HepG2 (cell line): ENCODE measurements around the gene CLN6. TPM values are rescaled to one million over a fixed set of nuclear protein-coding genes. Genes with fewer than 3 reads are reported as not detected.

Source experiments
- ATAC-seq: fragments of 200-7000 bp; cut with Tn5 transposase; 3 replicates; pipeline ENCODE4 v1.9.1; 2020; ENCODE audit warnings: mild to moderate bottlenecking, moderate library complexity
- BruUV-seq: library from RNA; stranded (reverse); fragments of 400-500 nt; replicated peaks from 2 replicates; lab custom pipeline; 2021; lab: Mats Ljungman, UMichigan
- CTCF ChIA-PET: fragments of 300-600 bp; formaldehyde crosslinking; extraction: SDS; loops from one replicate; lab custom pipeline; 2021; ENCODE audit warnings: low total read pairs, inconsistent platforms, low intra/inter-chr PET ratio; lab: Yijun Ruan, JAX
- POLR2A ChIA-PET: fragments of 350-600 bp; sonication (Branson Sonifier 250); formaldehyde crosslinking; loops from one replicate; lab custom pipeline; 2020; ENCODE audit warnings: antibody characterized with exemption, inconsistent platforms; lab: Yijun Ruan, JAX
- DNase-seq: peaks from one replicate; pipeline ENCODE4 v3.0.0-alpha.2; 2015; ENCODE audit warnings: low spot score
- FAIRE-seq: peaks from 3 replicates; lab custom pipeline; 2011; peaks lifted over from hg19 to GRCh38; lab: Jason Lieb, UNC
- H2AFZ ChIP-seq: one replicate; pipeline ENCODE4 v1.6.1; 2011; ENCODE audit warnings: low read length, inconsistent platforms
- H3K27ac ChIP-seq: fragments of 300-600 bp; 3 replicates; pipeline ENCODE4 v1.8.0; 2011; ENCODE audit warnings: mixed run types, mild to moderate bottlenecking, mixed read lengths, low read length, inconsistent platforms; ENCODE audit not compliant: insufficient read depth; ENCODE audit errors: extremely low read length
- H3K27me3 ChIP-seq, 2 experiments: fragments of 200-600 bp in 1 of 2; 2 replicates in 1 of 2; 3 replicates in 1 of 2; pipeline versions ENCODE4 v1.6.0 to v1.8.0; 2011; ENCODE audit warnings: low read length in 2 of 2, mild to moderate bottlenecking in 2 of 2, moderate library complexity in 2 of 2, inconsistent platforms in 1 of 2; ENCODE audit not compliant: insufficient read depth in 2 of 2, control insufficient read depth in 1 of 2
- H3K36me3 ChIP-seq, 2 experiments: fragments of 200-600 bp in 1 of 2; replicated peaks in 1 of 2; 2 replicates in 1 of 2; 3 replicates in 1 of 2; pipeline versions ENCODE4 v1.5.1 to v1.8.0; 2011; ENCODE audit warnings: low read length in 2 of 2, inconsistent platforms in 1 of 2; ENCODE audit not compliant: insufficient read depth in 2 of 2, control insufficient read depth in 1 of 2
- H3K4me1 ChIP-seq: 2 replicates; pipeline ENCODE4 v1.5.1; 2012; ENCODE audit warnings: low read length, inconsistent platforms; ENCODE audit not compliant: insufficient read depth
- H3K4me2 ChIP-seq: 2 replicates; pipeline ENCODE4 v1.6.0; 2011; ENCODE audit warnings: low read depth, low read length, inconsistent platforms
- H3K4me3 ChIP-seq, 3 experiments: fragments of 200-600 bp in 1 of 3; sonication (generic), shearing (Covaris generic) in 1 of 3; replicated peaks in 1 of 3; 2 replicates each; pipeline ENCODE4 v1.5.1; 2011 to 2016; ENCODE audit warnings: low read length in 3 of 3, inconsistent platforms in 2 of 3, low read depth in 2 of 3, mild to moderate bottlenecking in 2 of 3, control low read depth in 1 of 3, mixed read lengths in 1 of 3; ENCODE audit not compliant: insufficient read depth in 1 of 3
- H3K79me2 ChIP-seq: one replicate; pipeline ENCODE4 v1.6.1; 2011; ENCODE audit warnings: low read length, inconsistent platforms; ENCODE audit not compliant: insufficient read depth
- H3K9ac ChIP-seq: 2 replicates; pipeline ENCODE4 v1.6.0; 2011; ENCODE audit warnings: mild to moderate bottlenecking, low read depth, low read length, inconsistent platforms; ENCODE audit not compliant: insufficient read depth
- H3K9me3 ChIP-seq: 2 replicates; pipeline ENCODE4 v1.5.1; 2012; ENCODE audit warnings: mild to moderate bottlenecking, low read length
- H4K20me1 ChIP-seq: 2 replicates; pipeline ENCODE4 v1.6.0; 2011; ENCODE audit warnings: inconsistent platforms, mild to moderate bottlenecking, low read length, moderate library complexity; ENCODE audit not compliant: insufficient read depth
- CSRNP1 ChIP-seq: sonication (generic); formaldehyde crosslinking; IDR thresholded peaks from 2 replicates; pipeline ENCODE4 v1.8.1; 2023; ENCODE audit warnings: mild to moderate bottlenecking, missing genetic modification reagents
- KDM3A ChIP-seq: IDR thresholded peaks from 2 replicates; pipeline ENCODE4 v1.6.1; 2018; ENCODE audit warnings: low read depth, missing compliant biosample characterization
- KDM5B ChIP-seq: sonication (generic); formaldehyde crosslinking; IDR thresholded peaks from 2 replicates; pipeline ENCODE4 v1.4.0; 2020; ENCODE audit warnings: missing genetic modification reagents, mild to moderate bottlenecking, borderline replicate concordance
- NCOA1 ChIP-seq: sonication (generic); formaldehyde crosslinking; IDR thresholded peaks from 2 replicates; pipeline ENCODE4 v1.9.0; 2021; ENCODE audit warnings: missing genetic modification reagents
- NCOA5 ChIP-seq: sonication (generic); formaldehyde crosslinking; IDR thresholded peaks from 2 replicates; pipeline ENCODE4 v1.4.0; 2020; ENCODE audit warnings: missing genetic modification reagents
- NFKB2 ChIP-seq: sonication (generic); formaldehyde crosslinking; IDR thresholded peaks from 2 replicates; pipeline ENCODE4 v1.4.0; 2020; ENCODE audit warnings: missing genetic modification reagents, borderline replicate concordance
- PRMT3 ChIP-seq: sonication (generic); formaldehyde crosslinking; IDR thresholded peaks from 2 replicates; pipeline ENCODE4 v1.8.1; 2022; ENCODE audit warnings: low read depth, mild to moderate bottlenecking, moderate library complexity, missing genetic modification reagents, borderline replicate concordance
- ZFP41 ChIP-seq: sonication (generic); formaldehyde crosslinking; IDR thresholded peaks from 2 replicates; pipeline ENCODE4 v1.4.0; 2020; ENCODE audit warnings: mild to moderate bottlenecking, missing genetic modification reagents, borderline replicate concordance
- ZMYM2 ChIP-seq: sonication (generic); formaldehyde crosslinking; IDR thresholded peaks from 2 replicates; pipeline ENCODE4 v1.8.0; 2022; ENCODE audit warnings: mild to moderate bottlenecking, missing genetic modification reagents
- ZNF207 ChIP-seq: fragments of 450-650 bp; IDR thresholded peaks from 2 replicates; pipeline ENCODE4 v1.6.1; 2016; ENCODE audit warnings: antibody characterized with exemption, borderline replicate concordance
- ZNF34 ChIP-seq: sonication (generic); formaldehyde crosslinking; IDR thresholded peaks from 2 replicates; pipeline ENCODE4 v1.4.0; 2020; ENCODE audit warnings: mild to moderate bottlenecking, missing genetic modification reagents, borderline replicate concordance
- ZNF567 ChIP-seq: sonication (generic); formaldehyde crosslinking; IDR thresholded peaks from 2 replicates; pipeline ENCODE4 v1.8.1; 2023; ENCODE audit warnings: mild to moderate bottlenecking, missing genetic modification reagents, borderline replicate concordance
- ZNF576 ChIP-seq: sonication (generic); formaldehyde crosslinking; IDR thresholded peaks from 2 replicates; pipeline ENCODE4 v1.4.0; 2020; ENCODE audit warnings: mild to moderate bottlenecking, missing genetic modification reagents
- ZNF616 ChIP-seq: sonication (generic); formaldehyde crosslinking; IDR thresholded peaks from 2 replicates; pipeline ENCODE4 v1.5.0; 2020; ENCODE audit warnings: low read depth, mild to moderate bottlenecking, missing genetic modification reagents
- ZNF619 ChIP-seq: sonication (generic); formaldehyde crosslinking; IDR thresholded peaks from 2 replicates; pipeline ENCODE4 v1.4.0; 2020; ENCODE audit warnings: mild to moderate bottlenecking, missing genetic modification reagents
- ZNF709 ChIP-seq: sonication (generic); formaldehyde crosslinking; IDR thresholded peaks from 2 replicates; pipeline ENCODE4 v1.5.0; 2020; ENCODE audit warnings: mild to moderate bottlenecking, missing genetic modification reagents
- ZNF777 ChIP-seq: sonication (generic); formaldehyde crosslinking; IDR thresholded peaks from 2 replicates; pipeline ENCODE4 v1.4.0; 2020; ENCODE audit warnings: missing genetic modification reagents
- WGBS: methylation state at CpG from one replicate; pipeline ENCODE4 v1.1.6; 2017; ENCODE audit warnings: low lambda C conversion rate; 5-methylcytosine and 5-hydroxymethylcytosine counted together
- in situ Hi-C: cut with HindIII; loops from 2 replicates; pipeline ENCODE4 v1.10.0; 2017; ENCODE audit warnings: low pct_unique_long_range_greater_than_20kb; ENCODE audit not compliant: extremely low pct_ligation_motif_present
- intact Hi-C: fragments of 100-400 bp; cut with micrococcal nuclease; formaldehyde crosslinking; loops from one replicate; pipeline ENCODE4 v1.10.0; 2022; ENCODE audit not compliant: unreplicated experiment
- polyA plus RNA-seq, 8 experiments: library from polyadenylated mRNA; depleted of rRNA in 3 of 8; stranded (reverse) in 7 of 8; unstranded in 1 of 8; fragments of >200 nt; fragmentation: Illumina TruSeq in 4 of 8; extraction: Trizol in 4 of 8; gene quantifications; 2 replicates each; pipeline versions ENCODE4 v1.2.1 to v1.2.3, GENCODE V29; 2011 to 2016; ENCODE audit warnings: low read depth in 4 of 8, missing spikeins in 1 of 8, mixed read lengths in 1 of 8; ENCODE audit not compliant: insufficient read depth in 1 of 8
- total RNA-seq, 5 experiments: library from RNA; depleted of rRNA; stranded (reverse); fragments of >200 nt; fragmentation: Illumina TruSeq; extraction: Trizol; gene quantifications; 2 replicates each; pipeline ENCODE4 v1.2.3, GENCODE V29; 2016; ENCODE audit warnings: low read depth in 1 of 5
- TF ChIP-seq, protein P1 (sequence below): sonication (generic); formaldehyde crosslinking; IDR thresholded peaks from 2 replicates; pipeline ENCODE4 v1.5.0; 2020; ENCODE audit warnings: missing genetic modification reagents

Gene CLN6
- total and polyA plus RNA-seq, 2 of the 13 experiments (the other 11 are each of a cell fraction or from before 2014, with no cell fraction given): 24.9 to 27.1 TPM

DNA sequence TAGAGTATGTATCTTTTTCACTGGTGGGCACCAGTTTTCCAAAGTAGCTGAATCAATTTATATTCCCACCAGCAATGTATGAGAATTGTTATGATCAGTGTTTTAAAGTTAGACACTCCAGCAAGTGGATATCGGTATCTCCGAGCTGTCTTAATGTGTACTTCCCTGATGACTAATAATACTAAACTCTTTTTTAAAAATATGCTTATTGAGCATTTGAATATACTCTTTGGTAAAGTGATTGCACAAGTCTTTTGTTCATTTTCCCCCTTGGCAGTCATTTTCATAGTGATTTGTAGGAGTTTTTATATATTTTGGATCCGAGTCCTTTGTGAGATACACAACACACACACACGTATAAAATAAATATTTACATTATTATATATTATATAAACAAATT, 35.6 kb upstream of the CLN6 start:
- no TSS peak for BruUV-seq
- Histone ChIP-seq H3K4me3 (no peak overlapping the region), H2AFZ (no peak overlapping the region), H3K36me3 (no peaks in the 10 kb centered on the region), H3K79me2 (no peaks in the 10 kb centered on the region), H3K4me2 (no peak overlapping the region), H3K4me1 (peaks cover 6% of the 10 kb centered on the region; the same call in 1 of the 2 replicates), H3K27ac (no peak overlapping the region), H4K20me1 (no peaks in the 10 kb centered on the region), H3K27me3 (no peaks in the 10 kb centered on the region), H3K9me3 (no peaks in the 10 kb centered on the region), H3K9ac (no peak overlapping the region)
- ChIA-PET CTCF (no interaction called here), POLR2A (interaction anchor here (2.8 kb wide), 1 partner anchor 12 kb away, joined by 9 read pairs; the partner anchor contains the start of gene FEM1B)
- no peak for FAIRE-seq
- intact Hi-C loops: no loop called here
- in situ Hi-C loops: no loop called here
- no peak for DNase-seq
- no peak for ATAC-seq
- 29% methylated on average over 4 of the region's 4 CpGs for WGBS
- TF ChIP-seq ZNF567 (no peak), ZNF777 (CRISPR knock-in tag) (no peak), ZFP41 (no peak), ZNF576 (CRISPR knock-in tag) (no peak), KDM3A (CRISPR knock-in tag) (no peak), ZNF619 (CRISPR knock-in tag) (no peak), ZNF207 (no peak), NCOA5 (CRISPR knock-in tag) (no peak), NFKB2 (CRISPR knock-in tag) (no peak), KDM5B (no peak), ZNF709 (CRISPR knock-in tag) (no peak), PRMT3 (no peak), CSRNP1 (CRISPR knock-in tag) (no peak), ZNF616 (CRISPR knock-in tag) (no peak), ZNF34 (no peak), NCOA1 (CRISPR knock-in tag) (no peak), ZMYM2 (CRISPR knock-in tag) (no peak)
- TF ChIP-seq, protein P1, sequence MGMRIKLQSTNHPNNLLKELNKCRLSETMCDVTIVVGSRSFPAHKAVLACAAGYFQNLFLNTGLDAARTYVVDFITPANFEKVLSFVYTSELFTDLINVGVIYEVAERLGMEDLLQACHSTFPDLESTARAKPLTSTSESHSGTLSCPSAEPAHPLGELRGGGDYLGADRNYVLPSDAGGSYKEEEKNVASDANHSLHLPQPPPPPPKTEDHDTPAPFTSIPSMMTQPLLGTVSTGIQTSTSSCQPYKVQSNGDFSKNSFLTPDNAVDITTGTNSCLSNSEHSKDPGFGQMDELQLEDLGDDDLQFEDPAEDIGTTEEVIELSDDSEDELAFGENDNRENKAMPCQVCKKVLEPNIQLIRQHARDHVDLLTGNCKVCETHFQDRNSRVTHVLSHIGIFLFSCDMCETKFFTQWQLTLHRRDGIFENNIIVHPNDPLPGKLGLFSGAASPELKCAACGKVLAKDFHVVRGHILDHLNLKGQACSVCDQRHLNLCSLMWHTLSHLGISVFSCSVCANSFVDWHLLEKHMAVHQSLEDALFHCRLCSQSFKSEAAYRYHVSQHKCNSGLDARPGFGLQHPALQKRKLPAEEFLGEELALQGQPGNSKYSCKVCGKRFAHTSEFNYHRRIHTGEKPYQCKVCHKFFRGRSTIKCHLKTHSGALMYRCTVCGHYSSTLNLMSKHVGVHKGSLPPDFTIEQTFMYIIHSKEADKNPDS (CRISPR knock-in tag): no peak
